NCI-H1436 (cell line): Measurements from ENCODE around the gene OR10A2.
"Not testable (repeated sequence)": the region's sequence is repeated elsewhere in the genome, so short reads cannot be mapped to it uniquely, and the experiment has no call there.

ENCODE experiments used
- DNase-seq: peaks from one replicate; lab custom pipeline; 2025; lab: John Stamatoyannopoulos, UW

OR10A2 gene

GRCh38 chr11:6862961-6863360, at the start of gene OR10A2:
OR10A2 (plus strand) TSS chr11:6863057; CDS start chr11:6869755, 6,698 bp downstream.
- no peak for DNase-seq

GRCh38 chr11:6813656-6814055, 49.2 kb upstream of the OR10A2 start:
- no peak for DNase-seq

GRCh38 chr11:6817694-6818093, 45.2 kb upstream of the OR10A2 start:
- no peak for DNase-seq

- DNase-seq: no peak
These were observed 43.9 kb upstream of the OR10A2 start for GRCh38 chr11:6818967-6819366.

- no peak for DNase-seq
These were observed 38.6 kb upstream of the OR10A2 start for GRCh38 chr11:6824136-6824823.

- no peak for DNase-seq
These were observed 37.6 kb upstream of the OR10A2 start for GRCh38 chr11:6825231-6825744.

GRCh38 chr11:6828103-6828502, 34.8 kb upstream of the OR10A2 start:
- DNase-seq: no peak

- DNase-seq: no peak
These were observed 29.5 kb upstream of the OR10A2 start for GRCh38 chr11:6833356-6833755.

GRCh38 chr11:6834021-6834420, 28.8 kb upstream of the OR10A2 start:
- no peak for DNase-seq

- no peak for DNase-seq
These were observed 21.2 kb upstream of the OR10A2 start for GRCh38 chr11:6841694-6842093.

GRCh38 chr11:6843670-6844069, 19.2 kb upstream of the OR10A2 start:
- DNase-seq: no peak

GRCh38 chr11:6844356-6844755, 18.5 kb upstream of the OR10A2 start:
- DNase-seq: no peak

- DNase-seq: no peak
These were observed 17.5 kb upstream of the OR10A2 start, which contains the start of gene OR10A5 for GRCh38 chr11:6845383-6845782. OR10A5 (plus strand) TSS chr11:6845683; CDS start chr11:6845683, 0 bp downstream.

- DNase-seq: no peak
These were observed 12.3 kb upstream of the OR10A2 start for GRCh38 chr11:6850526-6850925.

- DNase-seq: not testable (repeated sequence)
These were observed 8.1 kb upstream of the OR10A2 start for GRCh38 chr11:6854801-6855200.

GRCh38 chr11:6855971-6856541, 6.8 kb upstream of the OR10A2 start:
- no peak for DNase-seq

- no peak for DNase-seq
These were observed 6.0 kb upstream of the OR10A2 start for GRCh38 chr11:6856871-6857270.

- no peak for DNase-seq
These were observed 1.6 kb downstream of the OR10A2 start for GRCh38 chr11:6864438-6864837.

GRCh38 chr11:6871278-6871677, 8.4 kb downstream of the OR10A2 start:
- no peak for DNase-seq

- DNase-seq: no peak
These were observed 12.9 kb downstream of the OR10A2 start for GRCh38 chr11:6875761-6876160.

- DNase-seq: no peak
These were observed 13.5 kb downstream of the OR10A2 start, which contains the start of gene OR10A4 for GRCh38 chr11:6876325-6876724. OR10A4 (plus strand) TSS chr11:6876625; CDS start chr11:6876648, 23 bp downstream.

GRCh38 chr11:6876914-6877313, 14.1 kb downstream of the OR10A2 start:
- no peak for DNase-seq

- no peak for DNase-seq
These were observed 19.9 kb downstream of the OR10A2 start for GRCh38 chr11:6882751-6883150.
